SU-DHL-6 (cell line): Measurements from ENCODE around the gene NMU.

ENCODE experiments used
- H2AFZ ChIP-seq: fragments of 200-600 bp; sonication (generic); 2 replicates; pipeline ENCODE4 v1.6.1; 2014; ENCODE audit warnings: low read depth, mild to moderate bottlenecking, moderate library complexity, mixed read lengths, antibody characterized with exemption, low read length; ENCODE audit not compliant: severe bottlenecking
- H3F3A ChIP-seq: fragments of 200-600 bp; shearing (Covaris generic); 2 replicates; pipeline ENCODE4 v1.6.0; 2016; ENCODE audit warnings: antibody characterized with exemption, mild to moderate bottlenecking; ENCODE audit not compliant: insufficient read depth
- H3K27ac ChIP-seq: fragments of 200-600 bp; sonication (generic); 2 replicates; pipeline ENCODE4 v1.5.1; 2016; ENCODE audit warnings: low read depth, mild to moderate bottlenecking, low read length, moderate library complexity, mixed read lengths
- H3K27me3 ChIP-seq: fragments of 200-600 bp; sonication (generic), shearing (Covaris generic); 2 replicates; pipeline ENCODE4 v1.6.0; 2014; ENCODE audit warnings: mild to moderate bottlenecking, low read length
- H3K36me3 ChIP-seq: fragments of 200-600 bp; sonication (generic); 2 replicates; pipeline ENCODE4 v1.6.1; 2014; ENCODE audit warnings: mild to moderate bottlenecking, low read length, mixed read lengths
- H3K4me2 ChIP-seq: fragments of 300-600, 200-600 bp; shearing (Covaris generic), sonication (generic); 2 replicates; pipeline ENCODE4 v1.6.0; 2014; ENCODE audit warnings: low read length, low read depth, mild to moderate bottlenecking; ENCODE audit not compliant: poor library complexity, severe bottlenecking
- H3K4me3 ChIP-seq: fragments of 200-600 bp; sonication (generic); 2 replicates; pipeline ENCODE4 v1.5.1; 2014; ENCODE audit warnings: antibody characterized with exemption, low read length, mild to moderate bottlenecking, mixed read lengths; ENCODE audit not compliant: insufficient read depth, poor library complexity, severe bottlenecking
- H3K79me2 ChIP-seq: fragments of 200-600 bp; sonication (generic); 2 replicates; pipeline ENCODE4 v1.6.1; 2014; ENCODE audit warnings: mild to moderate bottlenecking, low read length, moderate library complexity; ENCODE audit not compliant: insufficient read depth
- H3K9ac ChIP-seq: fragments of 200-600 bp; sonication (generic); 2 replicates; pipeline ENCODE4 v1.7.0; 2014; ENCODE audit warnings: mild to moderate bottlenecking, low read length
- H3K9me2 ChIP-seq: fragments of 200-600 bp; sonication (generic); replicated peaks from 2 replicates; pipeline ENCODE4 v1.6.1; 2014; ENCODE audit warnings: low read length; ENCODE audit not compliant: insufficient read depth
- H3K9me3 ChIP-seq: fragments of 200-600 bp; sonication (generic); 2 replicates; pipeline ENCODE4 v1.6.1; 2014; ENCODE audit warnings: low read length, mixed read lengths; ENCODE audit not compliant: insufficient read depth
- H4K20me1 ChIP-seq: fragments of 200-600 bp; sonication (generic); 2 replicates; pipeline ENCODE4 v1.6.1; 2014; ENCODE audit warnings: low read depth, mild to moderate bottlenecking, antibody characterized with exemption, low read length, moderate library complexity, mixed read lengths
- EZH2phosphoT487 ChIP-seq: fragments of 200-600 bp; sonication (generic), shearing (Covaris generic); conservative IDR thresholded peaks from 2 replicates; pipeline ENCODE4 v1.6.1; 2018; ENCODE audit warnings: mild to moderate bottlenecking, antibody characterized with exemption, low read length, moderate library complexity, mixed read lengths
- TF ChIP-seq, protein P1 (sequence below): fragments of 200-600 bp; sonication (generic); IDR thresholded peaks from one replicate; pipeline ENCODE4 v1.5.1; 2017; ENCODE audit warnings: antibody characterized with exemption, mild to moderate bottlenecking, low read length, moderate library complexity; ENCODE audit not compliant: insufficient read depth, poor library complexity, severe bottlenecking

Gene NMU

DNA sequence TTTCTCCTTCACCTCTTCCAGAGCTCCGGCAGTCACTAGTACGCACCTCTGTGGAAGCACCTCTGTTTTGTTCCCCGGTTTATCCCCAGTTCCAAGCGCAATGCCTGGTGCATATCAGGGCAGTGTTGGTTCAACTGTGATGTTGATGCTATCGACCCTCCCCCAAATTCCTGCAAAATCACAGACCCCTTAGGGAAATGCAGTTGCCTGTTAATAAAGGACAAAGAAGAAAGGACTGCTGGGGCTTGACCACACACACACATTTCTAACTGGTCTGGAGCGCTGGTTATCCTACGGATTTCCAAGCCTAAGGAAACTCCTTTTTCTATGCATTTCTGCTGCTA lies 530 bp upstream of the NMU start:
- H4K20me1 ChIP-seq, result no peaks in the 10 kb centered on the region
- H3K27ac ChIP-seq, result no peak overlapping the region
- H3K9me2 ChIP-seq, result no peaks in the 10 kb centered on the region
- no peaks in the 10 kb centered on the region for H3K27me3 ChIP-seq
- no peaks in the 10 kb centered on the region for H3F3A ChIP-seq
- no peak overlapping the region for H3K4me3 ChIP-seq
- H3K9me3 ChIP-seq, result no peaks in the 10 kb centered on the region
- H3K4me2 ChIP-seq, result no peak overlapping the region
- no peaks in the 10 kb centered on the region for H3K79me2 ChIP-seq
- H3K36me3 ChIP-seq, result no peaks in the 10 kb centered on the region
- H3K9ac ChIP-seq, result no peak overlapping the region
- no peak overlapping the region for H2AFZ ChIP-seq
- no peak for TF ChIP-seq EZH2phosphoT487
- TF ChIP-seq, protein P1, sequence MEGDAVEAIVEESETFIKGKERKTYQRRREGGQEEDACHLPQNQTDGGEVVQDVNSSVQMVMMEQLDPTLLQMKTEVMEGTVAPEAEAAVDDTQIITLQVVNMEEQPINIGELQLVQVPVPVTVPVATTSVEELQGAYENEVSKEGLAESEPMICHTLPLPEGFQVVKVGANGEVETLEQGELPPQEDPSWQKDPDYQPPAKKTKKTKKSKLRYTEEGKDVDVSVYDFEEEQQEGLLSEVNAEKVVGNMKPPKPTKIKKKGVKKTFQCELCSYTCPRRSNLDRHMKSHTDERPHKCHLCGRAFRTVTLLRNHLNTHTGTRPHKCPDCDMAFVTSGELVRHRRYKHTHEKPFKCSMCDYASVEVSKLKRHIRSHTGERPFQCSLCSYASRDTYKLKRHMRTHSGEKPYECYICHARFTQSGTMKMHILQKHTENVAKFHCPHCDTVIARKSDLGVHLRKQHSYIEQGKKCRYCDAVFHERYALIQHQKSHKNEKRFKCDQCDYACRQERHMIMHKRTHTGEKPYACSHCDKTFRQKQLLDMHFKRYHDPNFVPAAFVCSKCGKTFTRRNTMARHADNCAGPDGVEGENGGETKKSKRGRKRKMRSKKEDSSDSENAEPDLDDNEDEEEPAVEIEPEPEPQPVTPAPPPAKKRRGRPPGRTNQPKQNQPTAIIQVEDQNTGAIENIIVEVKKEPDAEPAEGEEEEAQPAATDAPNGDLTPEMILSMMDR, result no peak

DNA sequence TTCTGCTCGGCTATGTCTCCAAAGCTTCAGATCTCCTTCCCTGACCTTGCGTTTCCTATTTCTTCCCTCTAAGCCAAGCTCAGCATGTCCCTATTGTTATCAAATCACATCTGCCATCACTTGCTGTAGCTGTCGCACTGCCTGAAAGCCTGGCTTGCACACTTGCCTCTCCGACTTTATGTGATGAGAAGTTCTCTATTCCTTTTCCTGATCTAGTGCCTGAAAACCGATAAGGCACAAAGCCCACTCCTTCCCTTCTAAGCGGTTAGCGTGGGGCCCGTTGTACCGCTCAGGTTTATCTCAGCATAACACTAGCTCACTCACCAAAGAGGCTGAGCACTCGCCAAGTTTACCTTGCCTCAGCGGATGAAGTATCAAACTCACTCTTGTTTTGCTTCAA lies 816 bp downstream of the NMU start:
- H3K9me3 ChIP-seq, result no peaks in the 10 kb centered on the region
- H3F3A ChIP-seq, result no peaks in the 10 kb centered on the region
- H3K27me3 ChIP-seq, result no peaks in the 10 kb centered on the region
- no peak overlapping the region for H3K9ac ChIP-seq
- no peaks in the 10 kb centered on the region for H4K20me1 ChIP-seq
- H3K4me2 ChIP-seq, result no peak overlapping the region
- no peaks in the 10 kb centered on the region for H3K9me2 ChIP-seq
- no peaks in the 10 kb centered on the region for H3K36me3 ChIP-seq
- H3K27ac ChIP-seq, result no peak overlapping the region
- H3K79me2 ChIP-seq, result no peaks in the 10 kb centered on the region
- H3K4me3 ChIP-seq, result no peak overlapping the region
- H2AFZ ChIP-seq, result no peak overlapping the region
- TF ChIP-seq, protein P1, result no peak
- no peak for TF ChIP-seq EZH2phosphoT487

DNA sequence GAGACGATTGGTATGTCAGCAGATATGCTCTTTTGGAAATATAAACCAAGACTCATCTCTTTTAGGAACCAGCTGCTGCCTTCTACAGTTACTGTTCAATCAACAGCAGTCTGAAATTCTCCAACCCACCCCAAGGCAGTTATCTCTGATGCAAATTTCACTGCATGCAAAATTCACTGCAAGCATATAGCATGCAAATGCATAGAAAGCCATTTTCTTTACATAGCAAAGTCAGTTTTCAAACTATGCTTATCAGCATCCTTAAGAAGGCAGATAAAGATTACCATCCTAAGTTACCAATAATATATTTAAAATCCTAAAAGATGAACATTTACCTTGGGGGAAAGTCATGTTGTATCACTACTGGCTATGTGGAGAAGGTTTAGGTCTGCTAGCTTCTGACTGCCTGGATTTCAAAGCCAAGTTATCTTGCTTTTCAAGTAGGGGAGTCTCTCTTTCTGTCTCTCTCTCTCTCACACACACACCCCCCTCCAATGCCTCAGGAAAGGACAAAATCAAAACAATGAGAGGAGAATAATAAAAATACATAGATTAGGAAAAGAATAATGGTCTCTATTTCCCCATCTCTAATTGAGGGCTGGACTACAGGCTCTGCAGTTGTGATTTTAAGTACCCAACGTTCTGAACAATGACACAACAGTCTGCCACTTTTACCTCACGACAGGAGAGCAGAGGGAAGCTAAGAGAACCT lies 1.5 kb downstream of the NMU start:
- no peaks in the 10 kb centered on the region for H3K9me3 ChIP-seq
- H3K36me3 ChIP-seq, result no peaks in the 10 kb centered on the region
- H2AFZ ChIP-seq, result no peak overlapping the region
- H3K79me2 ChIP-seq, result no peaks in the 10 kb centered on the region
- H3K27ac ChIP-seq, result no peak overlapping the region
- no peaks in the 10 kb centered on the region for H3F3A ChIP-seq
- H3K4me2 ChIP-seq, result no peak overlapping the region
- no peaks in the 10 kb centered on the region for H3K9me2 ChIP-seq
- TF ChIP-seq, protein P1, result no peak
- TF ChIP-seq EZH2phosphoT487, result no peak
- no peaks in the 10 kb centered on the region for H4K20me1 ChIP-seq
- H3K9ac ChIP-seq, result no peak overlapping the region
- no peak overlapping the region for H3K4me3 ChIP-seq
- H3K27me3 ChIP-seq, result no peaks in the 10 kb centered on the region
